Progenitor cell of endocrine pancreas (in vitro differentiated cells): ENCODE measurements around the gene ACTL7B. TPM values are rescaled to one million over a fixed set of nuclear protein-coding genes. Genes with fewer than 3 reads are reported as not detected.

ENCODE experiments used
- DNase-seq: peaks from one replicate; pipeline ENCODE4 v3.0.0; 2021; ENCODE audit warnings: low spot score; ENCODE audit not compliant: unreplicated experiment
- H3K27ac Mint-ChIP-seq: 2 replicates; pipeline ENCODE4 v1.8.0; 2021; ENCODE audit warnings: mild to moderate bottlenecking, moderate library complexity, mixed read lengths
- H3K27me3 Mint-ChIP-seq: 2 replicates; pipeline ENCODE4 v1.8.0; 2021; ENCODE audit warnings: mixed read lengths
- H3K36me3 Mint-ChIP-seq: 2 replicates; pipeline ENCODE4 v1.8.0; 2022; ENCODE audit warnings: mixed read lengths; ENCODE audit not compliant: insufficient read depth
- H3K4me1 Mint-ChIP-seq: 2 replicates; pipeline ENCODE4 v1.8.0; 2021; ENCODE audit warnings: low read depth, mixed read lengths
- H3K4me3 Mint-ChIP-seq: 2 replicates; pipeline ENCODE4 v1.8.0; 2021; ENCODE audit warnings: low read depth, mild to moderate bottlenecking, moderate library complexity, mixed read lengths
- H3K9me3 Mint-ChIP-seq: 2 replicates; pipeline ENCODE4 v1.8.0; 2021; ENCODE audit warnings: low read depth, mixed read lengths
- CTCF ChIP-seq: fragments of 200-600 bp; sonication (generic); IDR thresholded peaks from one replicate; pipeline ENCODE4 v1.5.0; 2021; ENCODE audit warnings: antibody characterized with exemption, mild to moderate bottlenecking; ENCODE audit not compliant: unreplicated experiment
- total RNA-seq: library from RNA; stranded (reverse); gene quantifications from 2 replicates; pipeline ENCODE4 v1.2.1, GENCODE V29; 2021

The ACTL7B gene
- total RNA-seq, 1 donor from 2014 or later: 0.19 TPM

DNA sequence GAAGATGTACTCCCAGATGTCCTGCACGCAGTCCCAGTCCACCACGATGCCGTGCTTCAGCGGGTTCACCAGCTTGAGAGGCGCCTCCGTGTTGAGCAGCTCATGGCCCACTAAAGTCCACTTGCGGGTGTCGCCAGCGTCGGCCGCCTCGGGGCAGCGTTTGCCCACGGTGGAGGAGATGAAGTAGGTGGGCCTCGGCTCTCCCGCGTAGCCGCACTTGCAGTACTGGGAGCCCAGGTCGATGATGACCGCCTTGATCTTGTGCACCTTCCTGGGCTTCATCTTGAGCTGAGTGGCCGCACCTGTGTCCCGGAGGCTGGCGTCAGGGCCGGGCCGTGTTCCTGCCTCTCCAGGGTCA, 278 bp downstream of the ACTL7B start:
- TF ChIP-seq CTCF: no peak
- no peak overlapping the region for H3K4me3 Mint-ChIP-seq
- H3K27me3 Mint-ChIP-seq: peaks cover 4% of the 10 kb centered on the region
- DNase-seq: no peak
- H3K4me1 Mint-ChIP-seq: no peaks in the 10 kb centered on the region
- H3K9me3 Mint-ChIP-seq: no peaks in the 10 kb centered on the region
- H3K36me3 Mint-ChIP-seq: no peaks in the 10 kb centered on the region
- no peak overlapping the region for H3K27ac Mint-ChIP-seq

GRCh38 chr9:108854641-108855528, 901 bp downstream of the ACTL7B start:
- H3K4me3 Mint-ChIP-seq: no peak overlapping the region
- H3K27me3 Mint-ChIP-seq: peaks cover 4% of the 10 kb centered on the region
- H3K36me3 Mint-ChIP-seq: no peaks in the 10 kb centered on the region
- no peak for TF ChIP-seq CTCF
- DNase-seq: no peak
- H3K4me1 Mint-ChIP-seq: no peaks in the 10 kb centered on the region
- H3K9me3 Mint-ChIP-seq: no peaks in the 10 kb centered on the region
- no peak overlapping the region for H3K27ac Mint-ChIP-seq

DNA sequence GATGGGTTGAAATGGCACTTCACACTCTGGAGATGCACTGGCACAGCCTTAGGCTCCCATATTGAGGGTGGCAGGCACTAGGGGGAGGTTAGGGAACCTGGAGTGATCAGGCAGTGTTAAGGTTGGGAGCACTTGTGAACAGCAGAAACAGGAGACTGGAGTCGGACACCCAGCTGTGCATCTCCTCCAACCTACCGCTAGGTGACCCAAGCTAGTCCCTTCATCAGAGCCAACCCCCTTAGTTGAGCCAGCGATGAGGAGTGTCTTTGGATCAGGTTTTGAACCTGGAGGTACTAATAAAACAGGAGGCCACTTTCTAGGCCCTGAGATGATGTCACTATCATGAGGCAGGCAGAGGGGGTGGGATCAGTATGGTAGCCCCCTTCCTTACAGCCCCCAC, 1.7 kb downstream of the ACTL7B start:
- Mint-ChIP-seq H3K27me3 (peaks cover 4% of the 10 kb centered on the region), H3K27ac (no peak overlapping the region), H3K9me3 (no peaks in the 10 kb centered on the region), H3K4me1 (no peaks in the 10 kb centered on the region), H3K4me3 (no peak overlapping the region), H3K36me3 (no peaks in the 10 kb centered on the region)
- no peak for DNase-seq
- no peak for TF ChIP-seq CTCF

- DNase-seq: no peak
- TF ChIP-seq CTCF: no peak
- H3K27ac Mint-ChIP-seq: no peak overlapping the region
- H3K9me3 Mint-ChIP-seq: no peaks in the 10 kb centered on the region
- peaks cover 4% of the 10 kb centered on the region for H3K27me3 Mint-ChIP-seq
- H3K4me1 Mint-ChIP-seq: peaks cover 2% of the 10 kb centered on the region
- no peaks in the 10 kb centered on the region for H3K36me3 Mint-ChIP-seq
- no peak overlapping the region for H3K4me3 Mint-ChIP-seq
Measured at GRCh38 chr9:108852079-108852478, 3.7 kb downstream of the ACTL7B start.

DNA sequence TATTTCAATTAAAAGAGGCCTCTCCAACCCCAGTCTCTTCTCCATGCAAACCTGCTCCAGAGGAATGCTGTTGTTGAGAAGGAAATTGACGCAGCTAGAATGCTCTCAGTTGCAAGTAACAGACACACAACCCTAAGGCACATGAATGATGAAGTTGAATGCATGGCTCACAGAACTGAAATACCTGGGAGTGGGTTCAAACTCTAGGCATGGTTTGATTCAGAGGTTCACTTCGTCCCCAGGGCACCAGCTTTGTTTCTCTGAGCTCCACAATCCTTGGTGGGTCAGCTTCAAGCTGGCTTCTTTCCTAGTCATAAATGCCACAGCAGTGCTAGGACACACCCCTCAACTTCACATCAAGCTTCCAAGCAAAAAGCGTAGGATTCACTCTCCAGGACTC, 4.6 kb downstream of the ACTL7B start:
- Mint-ChIP-seq H3K36me3 (no peaks in the 10 kb centered on the region), H3K27me3 (no peaks in the 10 kb centered on the region), H3K4me1 (peaks cover 2% of the 10 kb centered on the region), H3K9me3 (no peaks in the 10 kb centered on the region), H3K4me3 (no peak overlapping the region), H3K27ac (no peak overlapping the region)
- TF ChIP-seq CTCF: no peak
- no peak for DNase-seq
